ENCODE data around the gene ANKRD39. TPM values are rescaled to one million over a fixed set of nuclear protein-coding genes. Genes with fewer than 3 reads are reported as not detected.

Gene ANKRD39
- total and polyA plus RNA-seq, 2 experiments from 2014 or later = 17.5 to 32.0 TPM

GRCh38 chr2:96861074-96861473, 3.3 kb upstream of the ANKRD39 start:
- H3K4me2 ChIP-seq = no peak overlapping the region
- peaks cover 6% of the 10 kb centered on the region for H4K20me1 ChIP-seq (replicated peaks; ENCODE audit: insufficient read depth)
- TF ChIP-seq NANOG (IDR thresholded peaks at IDR 0.05; ENCODE audit: borderline replicate concordance) (no peak), CREB1 (CRISPR knock-in tag; IDR thresholded peaks at IDR 0.05; ENCODE audit: low read depth) (no peak), ZNF331 (CRISPR knock-in tag; IDR thresholded peaks at IDR 0.05; ENCODE audit: low read depth) (no peak), STAT1 (IDR thresholded peaks at IDR 0.05; ENCODE audit: unreplicated experiment) (no peak), ZNF462 (CRISPR knock-in tag; IDR thresholded peaks at IDR 0.05) (no peak), CTCF (conservative IDR thresholded peaks at IDR 0.05; ENCODE audit: low read depth in 2 of 2) (no peak), EZH2phosphoT487 (IDR thresholded peaks at IDR 0.05; ENCODE audit: unreplicated experiment) (no peak), POLR2AphosphoS5 (IDR thresholded peaks at IDR 0.05; ENCODE audit: low read depth) (no peak), ETS1 (IDR thresholded peaks at IDR 0.05) (no peak), ZNF114 (CRISPR knock-in tag; IDR thresholded peaks at IDR 0.05) (no peak), JUNB (IDR thresholded peaks at IDR 0.05; ENCODE audit: unreplicated experiment) (no peak), REST (IDR thresholded peaks at IDR 0.05; ENCODE audit: unreplicated experiment) (no peak)
- Mint-ChIP-seq H3K27ac (no peak overlapping the region), H3K4me1 (peaks cover 26% of the 10 kb centered on the region), H3K27me3 (ENCODE audit: insufficient read depth, low read depth, poor library complexity) (peaks cover 21% of the 10 kb centered on the region), H3K9me3 (no peaks in the 10 kb centered on the region; the same call in 2 of the 3 replicates), H3K4me3 (no peak overlapping the region), H3K36me3 (ENCODE audit: low read depth) (peaks cover 57% of the 10 kb centered on the region)
- H3K4me1 ChIP-seq (ENCODE audit: insufficient read depth) = peaks cover 19% of the 10 kb centered on the region
- ATAC-seq = no peak
- no peak overlapping the region for H3K27ac ChIP-seq (ENCODE audit: low read depth)
- H3K27me3 ChIP-seq (ENCODE audit: insufficient read depth) = no peaks in the 10 kb centered on the region
- no peak overlapping the region for H2AFZ ChIP-seq
- H3K36me3 ChIP-seq (ENCODE audit: insufficient read depth) = peaks cover 30% of the 10 kb centered on the region; the same call in 1 of the 2 replicates
- peaks cover 17% of the 10 kb centered on the region for H3K79me2 ChIP-seq (replicated peaks; ENCODE audit: insufficient read depth)
- no peak overlapping the region for H3K4me3 ChIP-seq
- DNase-seq (ENCODE audit: low spot score) = no peak
- H3K9me2 ChIP-seq (ENCODE audit: insufficient read depth) = no peaks in the 10 kb centered on the region
- H3F3A ChIP-seq (replicated peaks; ENCODE audit: low read depth) = peaks cover 17% of the 10 kb centered on the region

All from GM23338 (cell line).